ENCODE results near the gene RIMBP2.

RIMBP2 gene

DNA sequence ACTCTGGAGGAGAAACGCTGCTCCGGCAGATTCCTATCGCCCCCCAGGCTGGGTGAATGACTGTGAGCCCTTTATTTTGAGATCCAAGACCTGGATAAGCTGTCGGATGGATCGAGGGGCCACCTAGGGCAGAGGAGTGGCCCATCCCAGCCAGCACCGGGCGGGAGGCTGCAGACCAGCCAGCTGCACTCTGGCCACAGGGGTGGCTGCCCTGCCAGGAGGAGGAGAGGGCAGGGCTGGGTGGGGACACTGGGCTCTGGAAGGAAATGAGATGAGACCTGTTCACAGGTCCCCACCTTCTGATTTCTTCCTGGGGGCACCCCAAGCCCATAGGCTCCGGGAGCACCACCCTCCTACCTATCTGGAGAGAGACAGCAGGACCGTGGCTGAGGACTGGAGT, 238.4 kb downstream of the RIMBP2 start:
- no peak for DNase-seq

- no peak for DNase-seq
Measured at GRCh38 chr12:130477266-130477665, 238.8 kb downstream of the RIMBP2 start.

GRCh38 chr12:130476451-130477135, 239.5 kb downstream of the RIMBP2 start:
- no peak for DNase-seq

GRCh38 chr12:130474599-130475269, 241.4 kb downstream of the RIMBP2 start:
- no peak for DNase-seq

GRCh38 chr12:130473266-130473665, 242.8 kb downstream of the RIMBP2 start:
- DNase-seq = no peak

- DNase-seq = no peak
Measured at GRCh38 chr12:130470969-130471368, 245.1 kb downstream of the RIMBP2 start.

DNA sequence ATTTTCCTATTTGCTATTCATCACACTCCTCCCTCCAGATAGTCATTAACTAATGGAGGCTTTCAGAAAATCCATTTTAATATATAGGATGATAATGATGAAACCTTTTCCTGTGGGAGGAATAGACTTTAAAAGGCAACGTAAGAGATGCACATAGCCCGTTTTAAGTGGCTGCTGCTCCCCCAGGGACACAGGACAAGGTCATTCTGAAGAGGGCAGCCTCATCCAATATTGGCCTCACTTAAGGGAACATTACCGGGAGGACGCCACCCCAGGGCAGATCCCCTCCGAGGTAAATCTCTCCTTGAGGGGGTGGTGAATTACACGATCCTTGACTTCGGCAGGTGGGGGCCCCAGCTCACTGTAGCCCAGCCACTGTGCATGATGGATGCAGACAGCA, 246.5 kb downstream of the RIMBP2 start:
- DNase-seq = no peak

DNA sequence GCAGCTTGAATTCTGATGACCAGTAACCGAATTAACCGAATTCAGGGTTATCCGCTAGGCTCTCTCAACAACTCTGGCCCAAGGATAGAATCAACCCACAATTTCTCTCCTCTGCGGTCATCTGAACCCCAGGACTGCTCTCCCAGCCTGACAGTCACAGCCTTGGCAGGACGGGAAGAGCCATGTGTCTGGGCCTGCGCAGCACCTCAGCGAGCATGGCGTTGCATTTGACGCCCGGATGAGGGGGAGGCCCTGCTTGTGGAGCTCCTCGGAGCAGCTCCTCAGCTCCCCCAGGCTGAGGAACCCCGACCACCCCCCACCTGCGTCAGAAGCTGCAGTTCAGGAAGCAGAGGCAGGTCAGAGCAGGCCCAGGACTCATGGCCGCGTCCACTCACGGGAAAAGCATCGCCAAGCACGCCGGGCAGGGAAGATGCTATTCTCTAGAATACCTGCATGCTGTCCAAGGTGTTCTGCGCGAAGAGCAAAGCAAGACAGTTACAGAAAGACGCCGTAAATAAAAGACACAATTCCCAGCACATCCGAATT, 247.3 kb downstream of the RIMBP2 start:
- no peak for DNase-seq

DNA sequence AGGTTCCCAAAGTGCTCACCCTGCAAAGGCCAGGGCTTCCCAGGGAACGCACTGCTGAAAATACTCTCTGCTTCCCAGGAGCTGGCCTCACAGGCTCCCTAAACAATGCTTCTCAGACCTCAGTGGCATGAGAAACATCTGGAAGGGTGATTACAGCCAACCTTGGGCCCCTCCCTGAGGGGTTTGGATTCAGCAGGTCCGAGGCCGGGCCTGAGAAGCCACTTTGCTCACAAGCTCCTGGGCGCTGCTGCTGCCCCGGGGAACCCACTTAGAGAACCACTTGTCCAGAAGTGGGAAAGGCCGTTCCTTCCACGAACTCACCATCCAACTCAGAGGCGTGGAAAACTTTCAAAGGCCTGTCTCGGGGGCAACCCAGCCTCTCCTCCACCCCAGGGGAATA, 247.9 kb downstream of the RIMBP2 start:
- no peak for DNase-seq

- no peak for DNase-seq
Measured at GRCh38 chr12:130465626-130466025, 250.5 kb downstream of the RIMBP2 start.

DNA sequence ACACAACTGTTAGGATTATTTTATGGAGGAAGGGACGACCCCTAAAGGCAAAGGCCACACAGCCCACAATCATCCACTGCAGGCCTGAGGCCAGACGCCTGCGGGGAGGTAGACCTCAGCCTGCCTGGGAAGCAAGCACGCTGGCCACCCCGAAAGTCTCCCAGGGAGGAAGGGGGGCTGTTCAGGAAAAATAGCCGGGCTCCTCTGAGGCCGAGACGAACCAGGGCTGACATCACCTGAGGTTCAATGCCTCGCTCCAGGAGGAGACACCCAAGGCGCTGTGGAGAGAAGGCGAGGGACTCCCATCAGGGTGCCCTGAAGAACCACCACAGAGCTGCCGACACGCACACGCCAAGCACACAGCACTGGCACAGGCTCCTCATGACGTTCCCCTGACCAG, 251.1 kb downstream of the RIMBP2 start:
- DNase-seq = no peak

GRCh38 chr12:130463818-130464670, 252.1 kb downstream of the RIMBP2 start:
- no peak for DNase-seq

DNA sequence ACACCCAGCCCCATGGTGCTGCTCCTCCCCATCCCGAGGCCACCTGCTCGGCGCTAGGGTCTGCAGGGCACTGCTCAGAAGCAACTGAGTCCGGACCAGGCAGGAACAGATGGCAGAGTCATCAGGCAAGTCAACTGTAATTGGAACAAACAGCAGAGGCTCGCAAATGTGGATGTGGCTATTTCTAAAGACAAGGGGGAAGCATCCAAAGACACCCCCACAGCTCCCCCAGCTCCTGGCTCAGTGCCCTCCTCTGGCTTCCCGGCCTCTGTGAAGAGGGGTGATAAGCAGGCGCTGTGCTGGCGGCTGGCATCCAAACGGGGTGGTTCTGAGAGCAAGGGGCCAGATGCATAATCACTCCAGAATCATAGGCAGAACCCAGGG, 252.8 kb downstream of the RIMBP2 start:
- no peak for DNase-seq

- no peak for DNase-seq
Measured at GRCh38 chr12:130462558-130463274, 253.4 kb downstream of the RIMBP2 start.

DNA sequence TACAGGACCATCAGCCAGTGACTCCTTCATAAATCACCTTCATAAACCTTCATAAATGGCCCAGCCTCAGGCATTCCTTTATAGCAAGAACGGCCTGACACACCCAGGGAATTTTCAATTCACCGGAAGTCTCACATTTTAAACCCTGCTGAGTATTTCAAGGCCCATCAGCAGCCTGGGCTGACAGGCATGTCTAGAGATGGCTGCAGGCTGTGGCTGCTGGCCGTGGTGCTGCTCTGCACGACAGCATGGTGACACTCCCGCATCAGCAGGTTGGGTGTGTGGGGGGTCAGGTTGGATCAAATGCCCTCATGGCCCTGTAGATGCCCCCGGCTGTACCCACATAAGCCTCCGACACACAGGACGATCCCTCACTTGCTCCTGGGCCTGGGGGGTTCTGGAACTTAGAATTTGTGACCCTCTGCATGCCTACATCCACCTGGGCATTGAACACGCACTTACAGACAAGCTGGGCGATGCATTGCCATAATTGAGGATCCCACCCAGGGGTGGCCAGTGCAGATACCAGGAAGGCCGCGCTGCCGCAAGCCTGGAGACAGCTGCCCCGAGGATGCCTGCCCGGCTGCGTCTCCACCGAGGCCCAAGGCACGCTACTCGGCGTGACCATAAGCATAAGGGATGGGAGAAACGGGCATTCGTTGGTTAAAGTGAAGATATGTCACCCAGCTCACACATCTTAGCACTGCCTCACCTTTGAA, 254.1 kb downstream of the RIMBP2 start:
- no peak for DNase-seq

DNA sequence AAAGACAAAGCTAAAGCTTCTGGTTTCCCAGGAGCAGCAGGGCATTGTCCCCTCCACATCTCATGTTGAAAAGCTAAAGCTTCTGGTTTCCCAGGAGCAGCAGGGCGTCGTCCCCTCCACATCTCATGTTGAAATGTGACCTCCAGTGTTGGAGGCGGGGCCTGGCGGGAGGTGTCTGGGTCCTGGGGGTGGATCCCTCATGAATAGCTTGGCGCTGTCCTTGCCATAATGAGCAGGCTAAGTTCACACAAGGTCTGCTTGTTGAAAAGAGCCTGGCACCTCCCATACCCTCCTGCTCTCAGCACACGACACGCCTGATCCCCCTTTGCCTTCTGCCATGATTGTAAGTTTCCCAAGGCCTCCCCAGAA, 254.7 kb downstream of the RIMBP2 start:
- no peak for DNase-seq

GRCh38 chr12:130460611-130461446, 255.3 kb downstream of the RIMBP2 start:
- DNase-seq = no peak

GRCh38 chr12:130459916-130460315, 256.2 kb downstream of the RIMBP2 start:
- no peak for DNase-seq

- no peak for DNase-seq
Measured at GRCh38 chr12:130458341-130458740, 257.8 kb downstream of the RIMBP2 start.

- no peak for DNase-seq
Measured at GRCh38 chr12:130457215-130457614, 258.9 kb downstream of the RIMBP2 start.
